B cell (primary cell): ENCODE results near the gene NPEPPS. TPM values are rescaled to one million over a fixed set of nuclear protein-coding genes. Genes with fewer than 3 reads are reported as not detected.

Source experiments
- ATAC-seq: fragments of 200-7000 bp; cut with Tn5 transposase; one replicate; pipeline ENCODE4 v1.10.0; 2021; ENCODE audit warnings: low read depth, mild to moderate bottlenecking, moderate number of reproducible peaks, moderate library complexity
- CTCF ChIA-PET: fragments of 350-600 bp; sonication (Branson Sonifier 250); formaldehyde crosslinking; loops from one replicate; lab custom pipeline; 2021; ENCODE audit warnings: antibody characterized with exemption, inconsistent platforms; lab: Charles Lee
- POLR2A ChIA-PET: fragments of 350-600 bp; sonication (Branson Sonifier 250); formaldehyde crosslinking; loops from one replicate; lab custom pipeline; 2021; ENCODE audit warnings: antibody characterized with exemption; lab: Charles Lee
- DNase-seq: peaks from one replicate; pipeline ENCODE4 v3.0.0; 2013
- H2AFZ ChIP-seq: 2 replicates; pipeline ENCODE4 v1.6.1; 2012; ENCODE audit warnings: mild to moderate bottlenecking, low read depth, low read length; ENCODE audit not compliant: insufficient read depth, poor library complexity, severe bottlenecking
- H3K27ac ChIP-seq, 2 donors: 1 replicate in 1 of 2; 2 replicates in 1 of 2; pipeline ENCODE4 v1.5.1; 2012 to 2013; ENCODE audit warnings: low read length in 2 of 2, mild to moderate bottlenecking in 2 of 2, moderate library complexity in 1 of 2
- H3K27me3 ChIP-seq, 4 experiments: fragments of 200-600 bp in 1 of 4; sonication (generic) in 1 of 4; replicated peaks in 1 of 4; 1 replicate in 2 of 4; 2 replicates in 2 of 4; pipeline versions ENCODE4 v1.6.1 to v1.7.0; 2013 to 2016; ENCODE audit warnings: low read length in 3 of 4, mild to moderate bottlenecking in 2 of 4, mixed read lengths in 1 of 4, moderate library complexity in 1 of 4; ENCODE audit not compliant: insufficient read depth in 4 of 4, control insufficient read depth in 3 of 4; ENCODE audit errors: control extremely low read depth in 1 of 4
- H3K36me3 ChIP-seq, 2 experiments: replicated peaks in 1 of 2; 1 replicate in 1 of 2; 2 replicates in 1 of 2; pipeline versions ENCODE4 v1.6.1 to v1.7.1; 2013; ENCODE audit warnings: low read length in 1 of 2; ENCODE audit not compliant: insufficient read depth in 2 of 2, control insufficient read depth in 1 of 2; ENCODE audit errors: control extremely low read depth in 1 of 2, extremely low read depth in 1 of 2
- H3K4me1 ChIP-seq, 2 donors: fragments of 200-600 bp in 1 of 2; sonication (generic) in 1 of 2; 1 replicate in 1 of 2; 2 replicates in 1 of 2; pipeline versions ENCODE4 v1.5.1 to v1.6.1; 2013 to 2017; ENCODE audit warnings: low read length in 2 of 2; ENCODE audit not compliant: control insufficient read depth in 2 of 2, insufficient read depth in 2 of 2
- H3K4me2 ChIP-seq: replicated peaks from 2 replicates; pipeline ENCODE3; 2012; ENCODE audit warnings: mild to moderate bottlenecking, low read depth, low read length; ENCODE audit not compliant: poor library complexity, severe bottlenecking
- H3K4me3 ChIP-seq, 5 experiments: fragments of 200-600 bp in 1 of 5; sonication (generic) in 1 of 5; 1 replicate in 3 of 5; 2 replicates in 2 of 5; pipeline versions ENCODE4 v1.5.1 to v1.7.0; 2011 to 2016; ENCODE audit warnings: low read length in 4 of 5, mild to moderate bottlenecking in 4 of 5, low read depth in 2 of 5, control low read depth in 1 of 5, moderate library complexity in 1 of 5; ENCODE audit not compliant: insufficient read depth in 1 of 5; ENCODE audit errors: control extremely low read depth in 1 of 5, extremely low read depth in 1 of 5
- H3K79me2 ChIP-seq: fragments of 200-600 bp; sonication (generic); one replicate; pipeline ENCODE4 v1.6.0; 2016; ENCODE audit warnings: low read length; ENCODE audit not compliant: control insufficient read depth, insufficient read depth
- H3K9ac ChIP-seq: fragments of 200-600 bp; sonication (generic); 2 replicates; pipeline ENCODE4 v1.6.1; 2017; ENCODE audit warnings: mild to moderate bottlenecking, low read length, moderate library complexity
- H3K9me3 ChIP-seq, 3 donors: one replicate each; pipeline versions ENCODE4 v1.6.1 to v1.7.1; 2013; ENCODE audit warnings: low read length in 2 of 3; ENCODE audit not compliant: control insufficient read depth in 2 of 3, insufficient read depth in 1 of 3; ENCODE audit errors: control extremely low read depth in 1 of 3
- H4K20me1 ChIP-seq: 2 replicates; pipeline ENCODE4 v1.6.0; 2012; ENCODE audit warnings: mild to moderate bottlenecking, low read length; ENCODE audit not compliant: insufficient read depth, control insufficient read depth, poor library complexity, severe bottlenecking
- H3K27ac Mint-ChIP-seq: one replicate; pipeline ENCODE4 v1.8.0; 2021; ENCODE audit warnings: mixed read lengths
- H3K27me3 Mint-ChIP-seq: one replicate; pipeline ENCODE4 v1.8.0; 2021; ENCODE audit warnings: mixed read lengths
- H3K4me1 Mint-ChIP-seq: one replicate; pipeline ENCODE4 v1.8.0; 2021; ENCODE audit warnings: mixed read lengths
- H3K4me3 Mint-ChIP-seq: one replicate; pipeline ENCODE4 v1.8.0; 2021; ENCODE audit warnings: mixed read lengths
- H3K9me3 Mint-ChIP-seq: one replicate; pipeline ENCODE4 v1.8.0; 2022; ENCODE audit warnings: mixed read lengths; ENCODE audit not compliant: insufficient read depth
- EZH2 ChIP-seq: IDR thresholded peaks from 2 replicates; pipeline ENCODE4 v1.6.1; 2012; ENCODE audit warnings: borderline replicate concordance, low read depth, mild to moderate bottlenecking, moderate library complexity, low read length; ENCODE audit not compliant: insufficient read depth, poor library complexity, severe bottlenecking
- WGBS: methylation state at CpG from one replicate; pipeline ENCODE4 v1.1.5; 2013; ENCODE audit warnings: missing lambda C conversion rate; ENCODE audit not compliant: insufficient coverage; 5-methylcytosine and 5-hydroxymethylcytosine counted together
- intact Hi-C: fragments of 100-400 bp; cut with micrococcal nuclease; formaldehyde crosslinking; loops from one replicate; pipeline ENCODE4 v1.10.0; 2022
- polyA plus RNA-seq: library from polyadenylated mRNA; depleted of rRNA; stranded (reverse); fragments of >200 nt; gene quantifications from 2 replicates; pipeline ENCODE4 v1.2.3, GENCODE V29; 2012
- total RNA-seq, 2 donors: library from RNA; stranded (reverse); fragments of 120-200 nt in 1 of 2; gene quantifications; 1 replicate in 1 of 2; 2 replicates in 1 of 2; pipeline versions ENCODE4 v1.2.3 to v1.2.4, GENCODE V29; 2013 to 2022
- TF ChIP-seq, protein P1 (sequence below): fragments of 200-600 bp; IDR thresholded peaks from one replicate; pipeline ENCODE4 v1.8.0; 2022; ENCODE audit warnings: antibody characterized with exemption, mild to moderate bottlenecking

The NPEPPS gene
- total and polyA plus RNA-seq, 2 donors (not counting 1 experiment from before 2014, with no cell fraction given): 47.8 to 160 TPM

GRCh38 chr17:47665655-47666054 lies 134.7 kb downstream of the NPEPPS start:
- POLR2A ChIA-PET: no interaction called here
- peaks cover 30 to 35% of the 10 kb centered on the region in 2 donors for H3K4me1 ChIP-seq
- Mint-ChIP-seq H3K4me3 (no peak overlapping the region), H3K27ac (no peak overlapping the region), H3K27me3 (no peaks in the 10 kb centered on the region), H3K4me1 (peaks cover 32% of the 10 kb centered on the region), H3K9me3 (no peaks in the 10 kb centered on the region)
- no peaks in the 10 kb centered on the region for H3K27me3 ChIP-seq
- no peak overlapping the region for H3K4me2 ChIP-seq
- DNase-seq (no peak), ATAC-seq (no peak)
- no peak overlapping the region for H3K27ac ChIP-seq
- no peak overlapping the region for H3K4me3 ChIP-seq
- no peaks in the 10 kb centered on the region for H3K9me3 ChIP-seq
- intact Hi-C loops: loop anchor here (2.0 kb wide), 1 partner anchor 33 kb away; no protein-coding TSS in a partner anchor
- H3K79me2 ChIP-seq: peaks cover 66% of the 10 kb centered on the region
- CTCF ChIA-PET: interaction anchor here (0.8 to 6.3 kb wide), 17 partner anchors 9 to 562 kb away, joined by 3 to 108 read pairs (median 7); partner anchors contain the start of genes KPNB1, SCRN2 and TBX21
- no peak overlapping the region for H2AFZ ChIP-seq
- 100% methylated on average over 2 of the region's 3 CpGs for WGBS
- H3K9ac ChIP-seq: no peak overlapping the region
- TF ChIP-seq, protein P1, sequence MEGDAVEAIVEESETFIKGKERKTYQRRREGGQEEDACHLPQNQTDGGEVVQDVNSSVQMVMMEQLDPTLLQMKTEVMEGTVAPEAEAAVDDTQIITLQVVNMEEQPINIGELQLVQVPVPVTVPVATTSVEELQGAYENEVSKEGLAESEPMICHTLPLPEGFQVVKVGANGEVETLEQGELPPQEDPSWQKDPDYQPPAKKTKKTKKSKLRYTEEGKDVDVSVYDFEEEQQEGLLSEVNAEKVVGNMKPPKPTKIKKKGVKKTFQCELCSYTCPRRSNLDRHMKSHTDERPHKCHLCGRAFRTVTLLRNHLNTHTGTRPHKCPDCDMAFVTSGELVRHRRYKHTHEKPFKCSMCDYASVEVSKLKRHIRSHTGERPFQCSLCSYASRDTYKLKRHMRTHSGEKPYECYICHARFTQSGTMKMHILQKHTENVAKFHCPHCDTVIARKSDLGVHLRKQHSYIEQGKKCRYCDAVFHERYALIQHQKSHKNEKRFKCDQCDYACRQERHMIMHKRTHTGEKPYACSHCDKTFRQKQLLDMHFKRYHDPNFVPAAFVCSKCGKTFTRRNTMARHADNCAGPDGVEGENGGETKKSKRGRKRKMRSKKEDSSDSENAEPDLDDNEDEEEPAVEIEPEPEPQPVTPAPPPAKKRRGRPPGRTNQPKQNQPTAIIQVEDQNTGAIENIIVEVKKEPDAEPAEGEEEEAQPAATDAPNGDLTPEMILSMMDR: no peak
- no peak for TF ChIP-seq EZH2
- peaks cover 27 to 83% of the 10 kb centered on the region in 2 experiments for H3K36me3 ChIP-seq
- H4K20me1 ChIP-seq: peaks cover 19% of the 10 kb centered on the region

- WGBS: 100% methylated on average over 1 of the region's 4 CpGs
- H3K79me2 ChIP-seq: peaks cover 43% of the 10 kb centered on the region
- H3K9me3 Mint-ChIP-seq: no peaks in the 10 kb centered on the region
- ChIA-PET POLR2A (no interaction called here), CTCF (no interaction called here)
- peaks cover 29 to 89% of the 10 kb centered on the region in 2 experiments for H3K36me3 ChIP-seq
- H3K27me3 ChIP-seq: no peaks in the 10 kb centered on the region
- H3K9ac ChIP-seq: no peak overlapping the region
- no peak overlapping the region for H3K27ac Mint-ChIP-seq
- no peak overlapping the region for H3K4me3 Mint-ChIP-seq
- peaks cover 31% of the 10 kb centered on the region for H4K20me1 ChIP-seq
- H3K27ac ChIP-seq: no peak overlapping the region
- ATAC-seq (no peak), DNase-seq (no peak)
- H3K4me2 ChIP-seq: no peak overlapping the region
- H3K4me3 ChIP-seq: no peak overlapping the region
- peaks cover 14 to 15% of the 10 kb centered on the region in 2 donors for H3K4me1 ChIP-seq
- intact Hi-C loops: no loop called here
- H3K27me3 Mint-ChIP-seq: no peaks in the 10 kb centered on the region
- TF ChIP-seq, protein P1: no peak
- no peak for TF ChIP-seq EZH2
- H3K4me1 Mint-ChIP-seq: peaks cover 17% of the 10 kb centered on the region
- H2AFZ ChIP-seq: no peak overlapping the region
- no peaks in the 10 kb centered on the region for H3K9me3 ChIP-seq
These were observed 138.2 kb downstream of the NPEPPS start for GRCh38 chr17:47669081-47669480.
